ENCODE results near the gene FAM124A. TPM values are rescaled to one million over a fixed set of nuclear protein-coding genes. Genes with fewer than 3 reads are reported as not detected.

FAM124A gene
- total RNA-seq, 1 experiment from 2014 or later, result 1.1 TPM

GRCh38 chr13:51243227-51243626, 21.0 kb downstream of the FAM124A start:
- in situ Hi-C loops (cut with HindIII; ENCODE audit: low pct_unique_long_range_greater_than_20kb, low sequenced_read_pairs) (no loop called here), intact Hi-C loops (cut with micrococcal nuclease; ENCODE audit: unreplicated experiment) (no loop called here)
- POLR2A ChIA-PET, result interaction anchor here (0.7 kb wide), 1 partner anchor 129 kb away, joined by 3 read pairs; no protein-coding TSS in a partner anchor
- Histone ChIP-seq H3K9me3 (ENCODE audit: control insufficient read depth, insufficient read depth, low read depth, low read length) (no peaks in the 10 kb centered on the region), H3K4me3 (ENCODE audit: low read depth in 2 of 2, low read length in 2 of 2) (no peak overlapping the region), H3K27me3 (ENCODE audit: control insufficient read depth, insufficient read depth, low read length) (no peaks in the 10 kb centered on the region), H3K27ac (ENCODE audit: low read length) (no peak overlapping the region), H3K36me3 (ENCODE audit: control insufficient read depth, insufficient read depth, low read length) (no peaks in the 10 kb centered on the region), H3K4me1 (ENCODE audit: control insufficient read depth, insufficient read depth, low read length) (no peaks in the 10 kb centered on the region)
- ATAC-seq (no peak), DNase-seq (ENCODE audit: low read depth, low spot score) (no peak)
- CTCF ChIA-PET, result no interaction called here
- BruUV-seq (replicated peaks), result no TSS peak
- TF ChIP-seq, protein P1, sequence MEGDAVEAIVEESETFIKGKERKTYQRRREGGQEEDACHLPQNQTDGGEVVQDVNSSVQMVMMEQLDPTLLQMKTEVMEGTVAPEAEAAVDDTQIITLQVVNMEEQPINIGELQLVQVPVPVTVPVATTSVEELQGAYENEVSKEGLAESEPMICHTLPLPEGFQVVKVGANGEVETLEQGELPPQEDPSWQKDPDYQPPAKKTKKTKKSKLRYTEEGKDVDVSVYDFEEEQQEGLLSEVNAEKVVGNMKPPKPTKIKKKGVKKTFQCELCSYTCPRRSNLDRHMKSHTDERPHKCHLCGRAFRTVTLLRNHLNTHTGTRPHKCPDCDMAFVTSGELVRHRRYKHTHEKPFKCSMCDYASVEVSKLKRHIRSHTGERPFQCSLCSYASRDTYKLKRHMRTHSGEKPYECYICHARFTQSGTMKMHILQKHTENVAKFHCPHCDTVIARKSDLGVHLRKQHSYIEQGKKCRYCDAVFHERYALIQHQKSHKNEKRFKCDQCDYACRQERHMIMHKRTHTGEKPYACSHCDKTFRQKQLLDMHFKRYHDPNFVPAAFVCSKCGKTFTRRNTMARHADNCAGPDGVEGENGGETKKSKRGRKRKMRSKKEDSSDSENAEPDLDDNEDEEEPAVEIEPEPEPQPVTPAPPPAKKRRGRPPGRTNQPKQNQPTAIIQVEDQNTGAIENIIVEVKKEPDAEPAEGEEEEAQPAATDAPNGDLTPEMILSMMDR (IDR thresholded peaks at IDR 0.05), result no peak
- no peak for TF ChIP-seq POLR2AphosphoS5 (IDR thresholded peaks at IDR 0.05; ENCODE audit: low read depth, low read length)
- TF ChIP-seq SIN3A (IDR thresholded peaks at IDR 0.05; ENCODE audit: borderline replicate concordance, insufficient read depth, low read depth, low read length), result no peak
- TF ChIP-seq REST (IDR thresholded peaks at IDR 0.05; ENCODE audit: insufficient read depth in 1 of 2, low read depth in 2 of 2, low read length in 1 of 2), result no peak
- TF ChIP-seq TCF7L2 (IDR thresholded peaks at IDR 0.05; ENCODE audit: low read depth, low read length), result no peak

GRCh38 chr13:51243832-51244231, 21.6 kb downstream of the FAM124A start:
- H3K27me3 ChIP-seq (ENCODE audit: control insufficient read depth, insufficient read depth, low read length), result no peaks in the 10 kb centered on the region
- ATAC-seq, result no peak
- H3K4me1 ChIP-seq (ENCODE audit: control insufficient read depth, insufficient read depth, low read length), result no peaks in the 10 kb centered on the region
- TF ChIP-seq, protein P1 (IDR thresholded peaks at IDR 0.05), result no peak
- TF ChIP-seq SIN3A (IDR thresholded peaks at IDR 0.05; ENCODE audit: borderline replicate concordance, insufficient read depth, low read depth, low read length) (no peak), REST (IDR thresholded peaks at IDR 0.05; ENCODE audit: insufficient read depth in 1 of 2, low read depth in 2 of 2, low read length in 1 of 2) (no peak), TCF7L2 (IDR thresholded peaks at IDR 0.05; ENCODE audit: low read depth, low read length) (no peak), POLR2AphosphoS5 (IDR thresholded peaks at IDR 0.05; ENCODE audit: low read depth, low read length) (no peak)
- no peak for DNase-seq (ENCODE audit: low read depth, low spot score)
- in situ Hi-C loops (cut with HindIII; ENCODE audit: low pct_unique_long_range_greater_than_20kb, low sequenced_read_pairs) (no loop called here), intact Hi-C loops (cut with micrococcal nuclease; ENCODE audit: unreplicated experiment) (no loop called here)
- no peak overlapping the region for H3K27ac ChIP-seq (ENCODE audit: low read length)
- H3K9me3 ChIP-seq (ENCODE audit: control insufficient read depth, insufficient read depth, low read depth, low read length), result no peaks in the 10 kb centered on the region
- H3K4me3 ChIP-seq (ENCODE audit: low read depth in 2 of 2, low read length in 2 of 2), result no peak overlapping the region
- no TSS peak for BruUV-seq (replicated peaks)
- ChIA-PET CTCF (no interaction called here), POLR2A (no interaction called here)
- no peaks in the 10 kb centered on the region for H3K36me3 ChIP-seq (ENCODE audit: control insufficient read depth, insufficient read depth, low read length)

All from Panc1 (cell line).